ENCODE results near the gene PYGB.

PYGB gene

GRCh38 chr20:25216199-25216945, 31.5 kb upstream of the PYGB start:
- no peak for DNase-seq

DNA sequence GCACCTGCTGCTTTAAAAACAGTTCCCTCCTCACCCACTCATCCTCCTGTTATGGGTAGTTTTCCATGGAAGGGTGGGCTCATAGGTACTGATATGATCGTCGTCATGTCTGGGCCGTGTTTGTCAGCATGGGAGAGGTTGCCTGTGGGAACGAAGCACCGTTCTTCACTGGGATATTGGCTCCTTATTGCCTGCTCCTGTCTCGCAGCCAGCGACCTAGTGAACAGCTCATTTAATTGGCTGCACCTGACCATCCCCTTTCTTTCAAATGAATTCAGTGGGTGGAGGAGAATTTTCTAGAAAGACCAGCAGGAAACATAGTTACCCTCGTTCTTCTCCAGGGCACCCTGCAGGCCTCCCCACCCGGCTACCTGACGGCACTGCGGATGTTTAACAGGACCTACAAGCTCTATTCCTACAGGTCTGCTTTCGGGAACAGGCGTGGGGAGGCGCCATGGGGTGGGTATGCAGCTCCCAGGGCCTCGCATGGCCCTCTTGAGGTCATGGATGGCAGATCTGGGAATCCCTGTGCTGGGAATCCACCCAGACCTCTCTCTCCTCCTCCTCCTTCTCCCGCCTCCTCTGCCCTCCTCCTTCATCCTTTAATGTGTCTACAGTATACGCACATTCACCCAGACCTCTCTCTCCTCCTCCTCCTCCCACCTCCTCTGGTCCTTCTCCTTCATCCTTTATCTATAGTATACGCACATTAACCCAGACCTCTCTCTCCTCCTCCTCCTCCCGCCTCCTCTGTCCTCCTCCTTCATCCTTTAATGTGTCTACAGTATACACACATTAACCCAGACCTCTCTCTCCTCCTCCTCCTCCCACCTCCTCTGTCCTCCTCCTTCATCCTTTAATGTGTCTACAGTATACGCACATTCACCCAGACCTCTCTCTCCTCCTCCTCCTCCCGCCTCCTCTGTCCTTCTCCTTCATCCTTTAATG, 30.4 kb upstream of the PYGB start:
- no peak for DNase-seq

- no peak for DNase-seq
These were observed 29.8 kb upstream of the PYGB start for GRCh38 chr20:25218109-25218486.

DNA sequence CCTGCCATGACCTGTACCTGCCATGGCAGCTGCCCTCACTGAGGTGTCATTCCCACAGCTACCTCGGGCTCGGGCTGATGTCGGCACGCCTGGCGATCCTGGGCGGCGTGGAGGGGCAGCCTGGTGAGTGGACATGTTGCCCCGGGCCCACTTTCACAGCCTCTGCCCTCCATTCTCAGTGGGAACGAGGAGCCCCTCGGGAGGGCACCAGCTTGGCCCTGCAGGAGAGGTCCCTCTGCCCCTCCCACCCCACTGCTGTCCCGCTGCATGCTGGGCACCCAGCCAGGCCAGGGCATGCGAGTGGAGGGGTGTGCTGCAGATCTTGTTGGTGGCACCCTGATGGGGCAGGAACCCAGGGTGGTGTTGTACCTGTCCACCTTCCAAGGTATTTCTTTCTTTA, 29.4 kb upstream of the PYGB start:
- DNase-seq: no peak

GRCh38 chr20:25219365-25219764, 28.5 kb upstream of the PYGB start:
- no peak for DNase-seq

- DNase-seq: no peak
These were observed 27.7 kb upstream of the PYGB start for GRCh38 chr20:25220021-25220730.

DNA sequence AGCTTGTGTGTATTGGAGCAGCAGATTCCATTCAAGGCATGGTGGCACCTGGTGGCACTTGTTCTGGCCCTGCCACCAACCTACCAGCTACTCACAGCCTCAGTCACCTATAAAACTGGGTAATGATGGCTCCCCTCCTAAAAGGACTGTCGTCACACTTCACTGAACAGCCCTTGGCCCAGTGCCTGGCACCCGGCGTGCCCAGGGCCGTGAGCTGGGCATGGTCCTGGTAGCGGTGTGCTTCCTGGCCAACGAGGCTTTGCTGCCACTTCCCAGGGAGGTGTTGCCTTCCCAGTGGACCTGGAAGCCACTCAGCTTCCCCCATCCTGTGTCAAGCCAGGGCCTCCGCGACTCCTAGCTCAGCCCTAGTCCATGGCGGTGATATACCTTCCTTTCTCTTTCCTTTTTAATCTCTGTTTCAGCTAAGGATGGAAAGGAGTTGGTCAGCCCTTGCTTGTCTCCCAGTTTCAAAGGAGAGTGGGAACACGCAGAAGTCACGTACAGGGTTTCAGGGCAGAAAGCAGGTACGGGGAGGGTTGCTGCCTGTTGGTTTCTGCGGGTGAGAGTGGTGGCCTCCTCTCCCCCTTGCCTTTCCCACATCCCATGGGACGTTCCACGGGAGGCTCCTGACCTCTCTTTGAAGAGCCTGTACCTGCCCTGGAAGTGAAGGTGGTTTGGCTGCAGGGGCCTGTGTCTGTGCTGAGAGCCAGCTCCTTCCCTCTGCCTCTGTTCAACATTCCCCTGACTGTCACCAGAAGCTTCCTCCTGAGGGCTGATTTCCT, 26.9 kb upstream of the PYGB start:
- DNase-seq: no peak

DNA sequence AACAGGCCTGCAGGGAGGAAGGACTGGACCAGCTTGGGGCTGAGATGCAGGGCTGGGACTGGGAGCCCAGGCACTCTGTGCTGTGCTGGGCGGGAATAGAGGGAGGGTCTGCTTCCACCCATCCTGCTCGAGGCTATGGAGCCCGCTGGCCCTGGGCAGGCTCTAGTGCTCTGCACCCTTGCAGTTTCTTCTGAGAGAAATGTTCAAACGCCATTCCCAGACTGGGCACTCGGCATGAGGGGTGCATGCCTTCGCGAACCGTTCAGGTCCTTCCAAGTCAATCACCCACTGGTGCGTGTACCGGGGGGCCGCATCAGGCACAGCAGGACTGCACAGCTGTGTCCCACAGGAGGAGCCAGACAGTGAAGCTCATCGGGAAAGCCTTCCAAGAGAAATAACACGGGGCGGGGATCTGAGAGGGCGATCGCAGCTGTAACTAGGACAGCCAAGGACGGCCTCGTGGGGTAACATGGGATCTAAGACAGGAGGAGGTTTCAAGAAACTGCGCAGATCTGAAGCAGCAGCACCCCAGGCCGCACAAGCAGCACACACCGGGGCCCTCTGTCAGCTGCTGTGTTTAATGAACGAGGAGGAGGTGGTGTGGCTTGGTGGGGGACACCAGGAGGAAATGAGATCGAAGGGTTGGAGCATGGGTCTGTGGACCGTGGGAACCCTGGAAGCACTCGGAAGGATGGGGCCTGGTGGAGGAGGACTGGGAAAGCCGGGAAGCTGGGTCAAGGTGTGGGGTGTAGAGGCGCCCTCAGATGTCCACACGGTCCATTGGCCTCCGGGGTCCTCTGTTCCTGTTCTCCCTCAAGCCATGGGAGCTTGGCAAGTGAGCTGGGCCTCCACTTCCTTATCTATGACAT, 26.1 kb upstream of the PYGB start:
- no peak for DNase-seq

DNA sequence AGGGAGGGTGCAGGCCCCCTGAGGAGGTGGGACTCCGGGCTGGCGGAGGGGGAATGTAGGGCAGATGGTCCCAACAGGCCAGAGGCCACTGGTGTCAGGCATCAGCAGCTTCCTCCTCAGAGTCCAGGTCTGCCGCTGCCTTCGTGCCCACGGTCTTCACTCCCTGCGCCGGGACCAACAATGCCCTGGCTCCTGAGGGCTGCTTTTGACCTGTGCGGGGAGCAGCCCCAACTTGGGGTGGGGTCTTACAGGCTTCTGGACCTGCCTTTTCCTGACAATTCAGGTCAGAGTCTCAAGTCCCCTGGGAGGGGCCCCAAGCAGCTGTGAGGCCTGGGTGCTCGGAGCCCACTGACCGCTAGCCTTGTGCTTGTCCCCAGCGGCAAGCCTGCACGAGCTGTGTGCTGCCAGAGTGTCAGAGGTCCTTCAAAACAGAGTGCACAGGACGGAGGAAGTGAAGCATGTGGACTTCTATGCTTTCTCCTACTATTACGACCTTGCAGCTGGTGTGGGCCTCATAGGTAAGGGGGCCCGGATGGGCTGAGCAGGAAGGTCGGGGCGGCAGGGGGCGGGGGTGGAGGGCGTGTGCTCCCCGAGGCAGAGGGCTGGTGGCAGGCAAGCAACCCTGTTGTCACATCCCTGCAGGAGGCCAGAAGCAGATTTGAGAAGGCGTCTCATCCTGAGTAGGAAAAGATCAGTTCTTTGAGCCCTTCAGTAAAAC, 25.3 kb upstream of the PYGB start:
- DNase-seq: no peak

DNA sequence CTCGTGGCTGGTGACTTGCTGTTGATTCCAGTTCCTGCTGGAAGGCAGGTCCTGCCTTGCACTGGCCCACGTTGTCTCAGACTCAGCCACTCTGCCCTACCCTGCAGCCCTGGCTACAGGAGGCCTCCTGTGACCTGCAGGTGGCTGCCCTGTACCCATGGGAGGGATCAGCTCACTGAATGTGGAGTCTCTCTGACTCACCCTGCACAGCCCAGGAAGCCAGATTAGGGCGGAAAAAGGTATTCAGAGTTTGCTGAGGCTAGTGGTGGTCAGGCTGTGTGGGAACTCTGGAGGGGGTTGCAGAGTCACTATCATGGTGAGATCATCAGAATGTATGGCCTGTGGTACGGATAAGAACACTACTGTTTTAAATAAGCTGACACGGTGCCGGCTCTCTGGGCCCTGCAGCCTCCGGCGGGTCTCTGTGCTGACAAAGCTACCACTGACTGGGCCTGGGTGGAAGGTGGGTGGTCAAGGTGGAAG, 24.7 kb upstream of the PYGB start:
- DNase-seq: no peak

GRCh38 chr20:25223765-25224720, 23.8 kb upstream of the PYGB start:
- no peak for DNase-seq

GRCh38 chr20:25224941-25225340, 22.9 kb upstream of the PYGB start:
- DNase-seq: no peak

DNA sequence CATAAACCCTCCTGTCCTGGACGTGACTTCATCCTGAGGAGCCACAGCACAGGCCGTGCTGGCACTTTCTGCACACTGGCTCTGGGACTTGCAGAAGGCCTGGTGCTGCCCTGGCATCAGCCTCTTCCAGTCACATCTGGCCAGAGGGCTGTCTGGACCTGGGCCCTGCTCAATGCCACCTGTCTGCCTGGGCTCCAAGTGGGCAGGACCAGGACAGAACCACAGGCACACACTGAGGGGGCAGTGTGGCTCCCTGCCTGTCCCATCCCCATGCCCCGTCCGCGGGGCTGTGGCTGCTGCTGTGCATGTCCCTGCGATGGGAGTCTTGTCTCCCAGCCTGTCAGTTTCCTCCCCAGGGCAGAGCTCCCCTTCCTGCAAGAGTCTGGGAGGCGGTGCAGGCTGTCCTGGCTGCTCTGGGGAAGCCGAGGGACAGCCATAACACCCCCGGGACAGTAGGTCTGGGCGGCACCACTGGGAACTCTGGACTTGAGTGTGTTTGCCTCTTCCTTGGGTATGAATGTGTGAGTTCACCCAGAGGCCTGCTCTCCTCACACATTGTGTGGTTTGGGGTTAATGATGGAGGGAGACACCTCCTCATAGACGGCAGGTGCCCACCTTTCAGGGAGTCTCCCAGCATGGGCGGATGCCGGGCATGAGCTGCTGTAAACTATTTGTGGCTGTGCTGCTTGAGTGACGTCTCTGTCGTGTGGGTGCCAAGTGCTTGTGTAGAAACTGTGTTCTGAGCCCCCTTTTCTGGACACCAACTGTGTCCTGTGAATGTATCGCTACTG, 22.0 kb upstream of the PYGB start:
- no peak for DNase-seq

- no peak for DNase-seq
These were observed 21.2 kb upstream of the PYGB start for GRCh38 chr20:25226433-25227316.

DNA sequence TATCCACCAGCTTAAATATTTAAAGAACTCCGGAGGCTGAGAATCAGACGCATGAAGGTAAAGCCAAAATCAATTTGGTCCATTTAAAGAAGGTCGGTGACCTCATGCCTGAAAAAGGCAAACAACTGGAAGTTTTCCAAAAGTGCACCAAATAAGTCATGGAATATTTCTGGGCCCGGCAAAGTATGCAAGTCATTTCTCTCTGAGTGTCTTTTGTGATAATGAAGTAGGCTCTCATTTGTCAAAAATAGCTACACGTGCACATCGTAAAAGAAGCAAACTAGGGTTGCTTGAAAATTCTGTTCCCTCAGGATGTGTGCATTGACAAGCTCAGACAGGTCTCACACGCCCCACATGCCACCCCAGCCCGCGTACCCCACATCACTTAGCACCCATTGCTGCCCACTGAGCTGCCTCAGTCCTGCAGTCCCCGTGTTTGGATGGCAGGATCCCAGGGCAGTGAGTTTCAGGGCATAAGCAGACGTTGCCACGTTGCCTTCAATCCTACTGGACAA, 20.5 kb upstream of the PYGB start:
- DNase-seq: no peak

- no peak for DNase-seq
These were observed 18.3 kb upstream of the PYGB start for GRCh38 chr20:25229486-25230165.
